Measurements from ENCODE around the gene TDRD3.

The TDRD3 gene

GRCh38 chr13:60363288-60363687, 33.7 kb upstream of the TDRD3 start:
- no peak overlapping the region for H3K9ac ChIP-seq (ENCODE audit: low read length)
- no peak overlapping the region for H3K4me3 ChIP-seq (ENCODE audit: low read depth, low read length, poor library complexity, severe bottlenecking)

GRCh38 chr13:60369242-60369641, 27.8 kb upstream of the TDRD3 start:
- H3F3A ChIP-seq (ENCODE audit: insufficient read depth, low read length): no peaks in the 10 kb centered on the region
- H3K27ac ChIP-seq (ENCODE audit: low read depth, low read length, poor library complexity, severe bottlenecking): no peak overlapping the region
- H3K9me3 ChIP-seq (ENCODE audit: low read length): no peaks in the 10 kb centered on the region
- H3K9me2 ChIP-seq (ENCODE audit: low read depth, low read length): no peaks in the 10 kb centered on the region
- H3K4me1 ChIP-seq (ENCODE audit: insufficient read depth, low read length, severe bottlenecking): peaks cover 9% of the 10 kb centered on the region
- TF ChIP-seq, protein P1, sequence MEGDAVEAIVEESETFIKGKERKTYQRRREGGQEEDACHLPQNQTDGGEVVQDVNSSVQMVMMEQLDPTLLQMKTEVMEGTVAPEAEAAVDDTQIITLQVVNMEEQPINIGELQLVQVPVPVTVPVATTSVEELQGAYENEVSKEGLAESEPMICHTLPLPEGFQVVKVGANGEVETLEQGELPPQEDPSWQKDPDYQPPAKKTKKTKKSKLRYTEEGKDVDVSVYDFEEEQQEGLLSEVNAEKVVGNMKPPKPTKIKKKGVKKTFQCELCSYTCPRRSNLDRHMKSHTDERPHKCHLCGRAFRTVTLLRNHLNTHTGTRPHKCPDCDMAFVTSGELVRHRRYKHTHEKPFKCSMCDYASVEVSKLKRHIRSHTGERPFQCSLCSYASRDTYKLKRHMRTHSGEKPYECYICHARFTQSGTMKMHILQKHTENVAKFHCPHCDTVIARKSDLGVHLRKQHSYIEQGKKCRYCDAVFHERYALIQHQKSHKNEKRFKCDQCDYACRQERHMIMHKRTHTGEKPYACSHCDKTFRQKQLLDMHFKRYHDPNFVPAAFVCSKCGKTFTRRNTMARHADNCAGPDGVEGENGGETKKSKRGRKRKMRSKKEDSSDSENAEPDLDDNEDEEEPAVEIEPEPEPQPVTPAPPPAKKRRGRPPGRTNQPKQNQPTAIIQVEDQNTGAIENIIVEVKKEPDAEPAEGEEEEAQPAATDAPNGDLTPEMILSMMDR (IDR thresholded peaks at IDR 0.05; ENCODE audit: low read length): peak; percentile 48; the same call in 1 of the 2 replicates
- TF ChIP-seq EZH2 (IDR thresholded peaks at IDR 0.05; ENCODE audit: borderline replicate concordance, low read length): no peak
- H3K4me3 ChIP-seq (ENCODE audit: low read depth, low read length, poor library complexity, severe bottlenecking): no peak overlapping the region
- no peaks in the 10 kb centered on the region for H4K20me1 ChIP-seq (ENCODE audit: insufficient read depth, low read length)
- H3K79me2 ChIP-seq (ENCODE audit: insufficient read depth, low read length): no peaks in the 10 kb centered on the region
- H3K36me3 ChIP-seq (ENCODE audit: insufficient read depth, low read length): no peaks in the 10 kb centered on the region
- no peaks in the 10 kb centered on the region for H3K27me3 ChIP-seq (ENCODE audit: insufficient read depth, low read length)
- no peak overlapping the region for H2AFZ ChIP-seq (ENCODE audit: low read length)
- H3K9ac ChIP-seq (ENCODE audit: low read length): no peak overlapping the region
- no peak overlapping the region for H3K4me2 ChIP-seq (ENCODE audit: low read length)

More at GRCh38 chr13:60363288-60363687, 33.7 kb upstream of the TDRD3 start:
- Histone ChIP-seq H4K20me1 (ENCODE audit: insufficient read depth, low read length) (no peaks in the 10 kb centered on the region), H3K27ac (ENCODE audit: low read depth, low read length, poor library complexity, severe bottlenecking) (no peak overlapping the region), H3K79me2 (ENCODE audit: insufficient read depth, low read length) (no peaks in the 10 kb centered on the region), H3K36me3 (ENCODE audit: insufficient read depth, low read length) (no peaks in the 10 kb centered on the region), H3F3A (ENCODE audit: insufficient read depth, low read length) (no peaks in the 10 kb centered on the region), H2AFZ (ENCODE audit: low read length) (no peak overlapping the region), H3K27me3 (ENCODE audit: insufficient read depth, low read length) (no peaks in the 10 kb centered on the region), H3K9me3 (ENCODE audit: low read length) (no peaks in the 10 kb centered on the region), H3K4me2 (ENCODE audit: low read length) (no peak overlapping the region), H3K4me1 (ENCODE audit: insufficient read depth, low read length, severe bottlenecking) (no peaks in the 10 kb centered on the region), H3K9me2 (ENCODE audit: low read depth, low read length) (no peaks in the 10 kb centered on the region)
- TF ChIP-seq, protein P1 (IDR thresholded peaks at IDR 0.05; ENCODE audit: low read length): no peak
- TF ChIP-seq EZH2 (IDR thresholded peaks at IDR 0.05; ENCODE audit: borderline replicate concordance, low read length): no peak

DNA sequence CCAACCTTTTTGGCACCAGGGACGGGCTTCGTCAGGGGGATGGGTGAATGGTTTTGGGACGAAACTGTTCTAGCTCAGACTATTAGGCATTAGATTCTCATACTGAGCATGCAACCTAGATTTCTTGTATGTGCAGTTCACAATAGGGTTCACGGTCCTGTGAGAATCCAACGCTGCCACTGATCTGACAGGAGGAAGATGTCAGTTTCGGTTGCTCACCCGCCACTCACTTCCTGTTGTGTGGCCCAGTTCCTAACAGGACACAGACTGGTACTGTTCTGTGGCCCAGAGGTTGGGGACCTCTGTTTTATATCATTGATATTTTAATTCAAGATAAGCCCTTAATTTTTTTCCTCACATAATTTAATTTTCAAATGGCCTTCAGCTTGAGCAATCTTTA, 26.7 kb upstream of the TDRD3 start:
- no peak for TF ChIP-seq EZH2 (IDR thresholded peaks at IDR 0.05; ENCODE audit: borderline replicate concordance, low read length)
- TF ChIP-seq, protein P1 (IDR thresholded peaks at IDR 0.05; ENCODE audit: low read length): no peak
- H3K9me2 ChIP-seq (ENCODE audit: low read depth, low read length): no peaks in the 10 kb centered on the region
- H3F3A ChIP-seq (ENCODE audit: insufficient read depth, low read length): no peaks in the 10 kb centered on the region
- no peak overlapping the region for H2AFZ ChIP-seq (ENCODE audit: low read length)
- H3K27me3 ChIP-seq (ENCODE audit: insufficient read depth, low read length): no peaks in the 10 kb centered on the region
- H4K20me1 ChIP-seq (ENCODE audit: insufficient read depth, low read length): no peaks in the 10 kb centered on the region
- H3K36me3 ChIP-seq (ENCODE audit: insufficient read depth, low read length): no peaks in the 10 kb centered on the region
- H3K27ac ChIP-seq (ENCODE audit: low read depth, low read length, poor library complexity, severe bottlenecking): no peak overlapping the region
- peaks cover 9% of the 10 kb centered on the region for H3K4me1 ChIP-seq (ENCODE audit: insufficient read depth, low read length, severe bottlenecking)
- no peaks in the 10 kb centered on the region for H3K9me3 ChIP-seq (ENCODE audit: low read length)
- H3K9ac ChIP-seq (ENCODE audit: low read length): no peak overlapping the region; the same call in 1 of the 2 replicates
- H3K4me3 ChIP-seq (ENCODE audit: low read depth, low read length, poor library complexity, severe bottlenecking): no peak overlapping the region
- no peaks in the 10 kb centered on the region for H3K79me2 ChIP-seq (ENCODE audit: insufficient read depth, low read length)
- H3K4me2 ChIP-seq (ENCODE audit: low read length): peak overlapping the region; percentile 27; the same call in 1 of the 2 replicates

Measured in OCI-LY1 (cell line).